ENCODE data around the gene PITPNB.

PITPNB gene

DNA sequence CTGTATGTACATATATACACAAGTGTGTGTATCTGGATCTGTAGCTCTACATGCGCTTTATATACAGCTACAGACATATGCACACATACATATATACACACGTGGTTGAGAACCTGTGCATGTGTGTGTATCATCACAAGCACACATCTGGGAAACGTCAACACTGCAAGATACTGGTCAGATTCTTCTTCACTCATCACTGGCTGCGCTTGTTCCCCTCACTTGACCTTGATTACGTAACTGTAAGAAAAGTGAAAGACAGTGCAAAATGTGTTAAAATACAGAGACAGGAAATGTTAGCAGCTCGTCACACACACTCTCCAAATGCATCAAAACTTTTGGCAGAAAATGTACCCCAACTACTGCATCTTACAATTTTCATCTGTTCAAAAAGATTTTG is 65.6 kb downstream of the PITPNB start:
- Histone ChIP-seq H3K27ac (ENCODE audit: low read length) (no peak overlapping the region), H3K9me3 (ENCODE audit: control insufficient read depth in 1 of 2, low read length in 2 of 2) (no peaks in the 10 kb centered on the region), H3K4me1 (ENCODE audit: control insufficient read depth in 1 of 2, insufficient read depth in 2 of 2, low read length in 2 of 2) (peaks cover 0 to 19% of the 10 kb centered on the region in 2 donors), H3K36me3 (ENCODE audit: control insufficient read depth in 1 of 2, insufficient read depth in 2 of 2, low read length in 2 of 2) (peaks cover 44 to 61% of the 10 kb centered on the region in 2 donors), H3K27me3 (ENCODE audit: low read depth, low read length) (no peaks in the 10 kb centered on the region), H3K4me3 (ENCODE audit: low read depth in 1 of 2, low read length in 2 of 2) (no peak overlapping the region)

DNA sequence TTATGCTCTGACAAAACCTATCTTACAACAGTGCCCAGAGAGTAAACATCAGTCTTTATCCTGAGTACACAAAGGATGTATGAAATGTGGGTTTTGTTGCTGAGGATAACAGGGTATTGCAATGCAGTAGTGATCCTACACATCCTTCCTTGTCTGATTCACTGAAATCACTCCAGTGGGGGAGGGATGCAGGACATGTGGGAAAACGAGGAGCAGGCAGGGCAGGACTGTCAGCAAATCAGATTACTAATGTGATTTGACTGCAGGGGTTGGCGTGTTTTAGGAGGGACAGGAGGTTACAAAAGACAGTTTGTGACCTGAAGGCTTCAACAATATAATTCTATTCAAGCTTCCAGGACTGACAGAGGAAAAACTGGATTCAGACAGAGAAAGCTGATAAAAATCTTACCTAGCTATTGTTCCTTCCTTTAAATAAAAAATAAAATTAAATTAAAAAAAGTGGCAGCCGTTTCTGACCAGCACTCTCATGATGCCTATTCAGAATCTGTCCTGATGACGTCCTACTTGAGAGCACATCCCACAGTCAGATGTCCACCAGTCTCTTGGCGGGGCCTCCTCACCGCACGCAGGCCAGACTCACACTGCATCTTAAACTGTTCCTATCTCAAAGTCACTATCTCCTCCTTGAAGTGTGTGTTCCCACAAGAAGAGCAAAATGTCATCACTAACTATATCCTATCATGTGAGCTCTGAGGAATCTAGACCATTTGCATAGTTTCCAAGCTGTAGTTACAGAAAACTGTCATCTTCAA is 66.9 kb downstream of the PITPNB start:
- no peaks in the 10 kb centered on the region for H3K27me3 ChIP-seq (ENCODE audit: low read depth, low read length)
- H3K36me3 ChIP-seq (ENCODE audit: control insufficient read depth in 1 of 2, insufficient read depth in 2 of 2, low read length in 2 of 2): peaks cover 35 to 57% of the 10 kb centered on the region in 2 donors
- H3K4me3 ChIP-seq (ENCODE audit: low read depth in 1 of 2, low read length in 2 of 2): no peak overlapping the region
- H3K27ac ChIP-seq (ENCODE audit: low read length): no peak overlapping the region
- H3K9me3 ChIP-seq (ENCODE audit: control insufficient read depth in 1 of 2, low read length in 2 of 2): no peaks in the 10 kb centered on the region
- peaks cover 0 to 10% of the 10 kb centered on the region in 2 donors for H3K4me1 ChIP-seq (ENCODE audit: control insufficient read depth in 1 of 2, insufficient read depth in 2 of 2, low read length in 2 of 2)

DNA sequence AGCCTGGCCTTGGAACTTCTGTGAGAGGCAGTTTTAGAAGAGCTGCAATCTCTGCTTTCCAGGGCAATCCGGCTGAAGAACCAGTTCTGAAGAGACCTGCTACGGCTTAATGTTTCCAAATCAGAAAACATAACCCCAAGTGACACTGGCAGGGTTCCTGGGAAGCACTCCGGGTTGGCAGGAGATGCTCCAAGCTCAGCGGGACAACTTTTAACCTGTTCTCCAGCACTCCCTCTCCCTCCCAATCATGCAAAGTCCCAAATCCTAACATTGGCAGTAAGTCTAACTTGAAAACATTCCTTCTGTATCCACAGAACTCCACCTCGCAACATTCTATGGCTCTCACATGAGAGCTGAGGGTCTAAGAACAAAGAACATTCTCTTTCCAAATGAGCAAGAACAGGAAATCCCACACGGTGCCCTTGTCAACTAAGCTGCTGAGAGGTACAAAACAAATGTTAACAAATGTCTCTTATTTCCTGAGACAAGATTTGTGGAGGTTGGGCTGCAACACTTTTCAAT is 69.0 kb downstream of the PITPNB start:
- Histone ChIP-seq H3K27ac (ENCODE audit: low read length) (no peak overlapping the region), H3K4me1 (ENCODE audit: control insufficient read depth in 1 of 2, insufficient read depth in 2 of 2, low read length in 2 of 2) (peaks cover 0 to 17% of the 10 kb centered on the region in 2 donors), H3K4me3 (ENCODE audit: low read depth in 1 of 2, low read length in 2 of 2) (no peak overlapping the region), H3K9me3 (ENCODE audit: control insufficient read depth in 1 of 2, low read length in 2 of 2) (no peaks in the 10 kb centered on the region), H3K27me3 (ENCODE audit: low read depth, low read length) (no peaks in the 10 kb centered on the region), H3K36me3 (ENCODE audit: control insufficient read depth in 1 of 2, insufficient read depth in 2 of 2, low read length in 2 of 2) (peaks cover 19 to 37% of the 10 kb centered on the region in 2 donors)

DNA sequence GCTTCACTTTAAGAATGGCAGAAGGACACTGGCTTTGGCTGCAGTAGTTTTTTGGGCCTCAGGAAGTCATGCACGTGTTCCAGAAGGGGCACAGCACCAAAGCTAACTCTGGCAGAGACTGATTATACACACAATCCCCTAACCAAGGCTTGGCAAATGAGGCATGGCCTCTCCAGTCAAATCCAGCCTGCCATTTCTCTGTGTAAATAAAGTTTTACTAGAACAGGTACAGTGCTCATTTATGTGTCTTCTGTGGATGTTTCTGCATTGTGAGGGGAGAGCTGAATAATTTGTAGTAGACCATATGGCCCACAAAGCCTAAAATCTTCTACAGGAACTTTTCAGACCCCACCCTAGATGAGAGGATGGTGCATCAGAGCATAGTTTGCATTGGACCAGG is 71.1 kb downstream of the PITPNB start:
- peaks cover 0 to 18% of the 10 kb centered on the region in 2 donors for H3K4me1 ChIP-seq (ENCODE audit: control insufficient read depth in 1 of 2, insufficient read depth in 2 of 2, low read length in 2 of 2)
- peaks cover 18 to 28% of the 10 kb centered on the region in 2 donors for H3K36me3 ChIP-seq (ENCODE audit: control insufficient read depth in 1 of 2, insufficient read depth in 2 of 2, low read length in 2 of 2)
- no peaks in the 10 kb centered on the region for H3K9me3 ChIP-seq (ENCODE audit: control insufficient read depth in 1 of 2, low read length in 2 of 2)
- H3K27me3 ChIP-seq (ENCODE audit: low read depth, low read length): no peaks in the 10 kb centered on the region
- H3K4me3 ChIP-seq (ENCODE audit: low read depth in 1 of 2, low read length in 2 of 2): no peak overlapping the region
- H3K27ac ChIP-seq (ENCODE audit: low read length): no peak overlapping the region

DNA sequence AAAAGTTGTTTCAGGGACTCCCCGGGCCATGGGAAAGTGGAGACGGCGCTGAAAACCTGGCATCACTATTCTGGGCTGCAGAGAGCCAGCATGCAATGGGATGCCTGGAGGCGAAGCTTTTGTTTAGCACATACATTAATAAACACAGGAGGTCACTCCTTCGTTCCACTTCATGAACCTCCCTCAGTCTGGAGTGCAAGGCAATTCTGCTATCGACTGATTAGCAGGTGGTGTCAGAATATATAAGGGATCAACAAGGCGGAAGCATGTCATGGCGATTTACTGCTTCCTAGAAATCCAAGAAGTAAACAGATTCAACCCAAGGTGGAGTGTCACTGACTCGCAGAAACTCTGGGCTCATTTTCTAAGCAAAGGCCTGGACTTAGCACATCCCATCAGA is 72.1 kb downstream of the PITPNB start:
- Histone ChIP-seq H3K27ac (ENCODE audit: low read length) (no peak overlapping the region), H3K4me3 (ENCODE audit: low read depth in 1 of 2, low read length in 2 of 2) (no peak overlapping the region), H3K4me1 (ENCODE audit: control insufficient read depth in 1 of 2, insufficient read depth in 2 of 2, low read length in 2 of 2) (peaks cover 0 to 27% of the 10 kb centered on the region in 2 donors), H3K9me3 (ENCODE audit: control insufficient read depth in 1 of 2, low read length in 2 of 2) (no peaks in the 10 kb centered on the region), H3K36me3 (ENCODE audit: control insufficient read depth in 1 of 2, insufficient read depth in 2 of 2, low read length in 2 of 2) (peaks cover 16 to 25% of the 10 kb centered on the region in 2 donors), H3K27me3 (ENCODE audit: low read depth, low read length) (no peaks in the 10 kb centered on the region)

DNA sequence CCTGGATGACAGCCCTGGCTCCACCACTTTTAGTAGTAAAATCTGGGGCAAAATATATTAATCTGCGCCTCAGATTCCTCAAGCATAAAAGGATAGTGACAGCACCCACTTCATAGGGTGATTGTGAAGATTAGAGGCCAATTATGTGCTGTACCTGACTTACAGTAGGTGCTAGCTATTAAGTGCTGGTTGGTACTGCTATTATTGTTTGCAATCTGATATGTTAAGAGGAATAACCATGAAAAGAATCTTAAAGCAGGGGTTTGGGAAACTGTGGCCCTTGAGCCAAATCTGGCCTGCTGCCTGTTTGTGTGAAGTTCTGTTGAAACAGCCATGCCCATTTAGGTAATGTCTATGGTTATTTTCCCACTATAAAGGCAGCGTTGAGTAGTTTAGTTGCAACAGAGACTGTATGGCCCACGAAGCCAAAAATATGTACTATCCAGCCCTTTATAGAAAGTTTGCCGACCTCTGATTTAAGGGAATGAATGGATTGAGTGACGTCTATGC is 72.8 kb downstream of the PITPNB start:
- H3K4me1 ChIP-seq (ENCODE audit: control insufficient read depth in 1 of 2, insufficient read depth in 2 of 2, low read length in 2 of 2): peaks cover 0 to 31% of the 10 kb centered on the region in 2 donors
- no peaks in the 10 kb centered on the region for H3K9me3 ChIP-seq (ENCODE audit: control insufficient read depth in 1 of 2, low read length in 2 of 2)
- H3K27ac ChIP-seq (ENCODE audit: low read length): no peak overlapping the region
- no peak overlapping the region for H3K4me3 ChIP-seq (ENCODE audit: low read depth in 1 of 2, low read length in 2 of 2)
- H3K27me3 ChIP-seq (ENCODE audit: low read depth, low read length): no peaks in the 10 kb centered on the region
- peaks cover 12 to 18% of the 10 kb centered on the region in 2 donors for H3K36me3 ChIP-seq (ENCODE audit: control insufficient read depth in 1 of 2, insufficient read depth in 2 of 2, low read length in 2 of 2)

DNA sequence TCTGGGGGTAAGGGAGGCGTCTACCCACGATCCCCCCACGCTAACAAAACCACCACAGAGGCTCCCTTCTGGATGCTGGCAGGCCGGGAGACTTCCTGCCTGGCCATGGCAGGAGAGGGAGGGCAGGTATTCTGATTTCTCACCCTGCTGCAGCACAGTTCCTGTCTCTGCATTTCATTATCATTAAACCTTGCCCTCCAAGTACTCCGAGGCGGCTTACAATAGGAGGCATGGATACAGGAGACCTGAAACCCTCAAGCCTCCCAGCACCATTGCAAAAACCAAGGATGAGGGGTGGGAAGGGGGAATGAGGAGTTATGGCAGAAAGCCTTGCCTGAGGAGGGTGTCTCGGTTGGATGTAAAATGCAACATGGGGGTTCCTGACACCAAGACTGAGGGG is 73.4 kb downstream of the PITPNB start:
- H3K4me1 ChIP-seq (ENCODE audit: control insufficient read depth in 1 of 2, insufficient read depth in 2 of 2, low read length in 2 of 2): peaks cover 0 to 31% of the 10 kb centered on the region in 2 donors
- no peaks in the 10 kb centered on the region for H3K27me3 ChIP-seq (ENCODE audit: low read depth, low read length)
- H3K4me3 ChIP-seq (ENCODE audit: low read depth in 1 of 2, low read length in 2 of 2): no peak overlapping the region
- no peaks in the 10 kb centered on the region for H3K9me3 ChIP-seq (ENCODE audit: control insufficient read depth in 1 of 2, low read length in 2 of 2)
- H3K27ac ChIP-seq (ENCODE audit: low read length): no peak overlapping the region
- peaks cover 12 to 16% of the 10 kb centered on the region in 2 donors for H3K36me3 ChIP-seq (ENCODE audit: control insufficient read depth in 1 of 2, insufficient read depth in 2 of 2, low read length in 2 of 2)

DNA sequence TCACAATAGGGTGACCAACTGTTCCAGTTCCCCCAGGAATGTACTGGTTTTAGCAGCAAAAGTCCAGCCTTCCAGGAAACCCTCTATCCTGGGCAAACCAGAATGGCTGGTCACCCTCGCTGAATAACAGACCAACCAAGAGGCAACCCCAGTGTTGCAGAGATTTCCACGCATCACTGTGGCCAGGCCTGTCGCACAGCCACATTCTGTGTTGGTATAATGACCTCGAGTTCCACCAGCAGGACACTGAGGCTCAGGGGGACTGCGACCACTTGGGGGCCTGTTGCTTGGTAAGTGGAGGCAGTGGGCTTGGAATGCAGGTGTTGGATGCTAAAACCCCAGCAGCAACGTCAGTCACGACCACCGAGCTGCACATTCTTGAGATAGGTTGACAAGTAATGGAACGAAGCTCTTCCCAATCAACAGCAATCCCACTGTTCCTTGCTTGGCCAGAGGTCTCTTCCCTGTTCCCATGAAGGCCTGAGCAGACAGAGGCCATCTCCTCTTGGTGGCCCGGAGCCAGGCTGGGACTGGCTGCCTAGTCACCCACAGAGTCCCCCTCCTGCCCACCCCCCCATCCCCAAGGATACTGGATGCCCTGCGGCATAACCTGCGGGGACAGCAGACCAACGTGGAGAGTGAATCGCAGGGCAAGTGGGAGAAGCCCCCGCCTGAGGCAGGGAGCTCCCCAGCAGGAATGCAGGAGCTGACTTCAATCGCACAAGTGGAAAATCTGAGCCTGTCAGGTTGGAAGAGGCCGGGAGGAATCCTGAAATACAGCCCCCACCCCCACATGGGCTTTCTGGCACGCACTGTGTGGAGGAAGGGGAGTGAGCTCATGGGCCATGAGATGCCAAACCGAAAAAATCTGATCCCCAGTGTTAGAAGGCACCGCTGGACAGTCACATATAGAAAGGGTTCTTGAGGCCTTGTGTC is 74.1 kb downstream of the PITPNB start:
- Histone ChIP-seq H3K9me3 (ENCODE audit: control insufficient read depth in 1 of 2, low read length in 2 of 2) (no peaks in the 10 kb centered on the region), H3K27me3 (ENCODE audit: low read depth, low read length) (no peaks in the 10 kb centered on the region), H3K4me1 (ENCODE audit: control insufficient read depth in 1 of 2, insufficient read depth in 2 of 2, low read length in 2 of 2) (peaks cover 0 to 26% of the 10 kb centered on the region in 2 donors), H3K4me3 (ENCODE audit: low read depth in 1 of 2, low read length in 2 of 2) (no peak overlapping the region), H3K27ac (ENCODE audit: low read length) (no peak overlapping the region), H3K36me3 (ENCODE audit: control insufficient read depth in 1 of 2, insufficient read depth in 2 of 2, low read length in 2 of 2) (peaks cover 12 to 13% of the 10 kb centered on the region in 2 donors)

DNA sequence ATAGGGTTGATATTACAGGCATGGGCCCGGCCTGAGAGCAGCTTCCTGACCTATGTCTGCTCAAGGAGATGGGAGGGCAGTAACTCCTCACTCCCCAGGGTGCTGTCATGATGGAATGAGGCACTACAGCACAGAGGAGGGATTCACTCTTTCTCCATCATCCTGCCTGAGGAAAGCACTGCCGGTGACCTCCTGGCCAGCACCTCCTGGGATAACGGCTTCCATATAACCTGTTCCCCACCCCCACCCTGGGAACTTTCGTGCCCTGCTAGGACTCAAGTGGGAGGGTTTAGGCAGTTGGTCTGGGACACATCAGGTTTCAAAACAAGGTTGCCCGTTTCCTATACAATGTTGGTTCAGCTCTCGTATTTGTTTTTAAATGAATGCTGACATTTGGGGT is 74.8 kb downstream of the PITPNB start:
- Histone ChIP-seq H3K4me1 (ENCODE audit: control insufficient read depth in 1 of 2, insufficient read depth in 2 of 2, low read length in 2 of 2) (peaks cover 0 to 21% of the 10 kb centered on the region in 2 donors), H3K4me3 (ENCODE audit: low read depth in 1 of 2, low read length in 2 of 2) (no peak overlapping the region), H3K27me3 (ENCODE audit: low read depth, low read length) (no peaks in the 10 kb centered on the region), H3K9me3 (ENCODE audit: control insufficient read depth in 1 of 2, low read length in 2 of 2) (no peaks in the 10 kb centered on the region), H3K36me3 (ENCODE audit: control insufficient read depth in 1 of 2, insufficient read depth in 2 of 2, low read length in 2 of 2) (peaks cover 12 to 13% of the 10 kb centered on the region in 2 donors), H3K27ac (ENCODE audit: low read length) (no peak overlapping the region)

DNA sequence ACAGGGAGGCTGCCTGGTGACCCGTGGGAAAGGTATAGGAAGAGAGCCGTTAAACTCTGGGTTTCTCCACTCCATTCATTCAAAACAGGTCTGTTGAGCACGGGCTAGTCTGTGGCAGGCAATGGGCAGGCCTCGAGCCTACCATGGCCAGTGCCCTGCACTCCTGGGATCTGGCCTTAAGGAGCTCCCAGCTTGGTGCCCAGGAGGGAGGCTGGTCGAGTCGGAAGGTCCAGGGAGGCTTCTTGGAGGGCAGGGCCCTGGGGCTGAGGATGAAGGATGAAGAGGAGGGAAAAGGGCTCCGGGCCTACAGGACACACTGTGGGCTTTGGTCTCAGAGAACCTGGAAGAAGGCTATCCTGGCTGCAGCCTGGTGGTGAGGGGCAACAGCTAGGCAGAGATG is 75.6 kb downstream of the PITPNB start:
- H3K36me3 ChIP-seq (ENCODE audit: control insufficient read depth in 1 of 2, insufficient read depth in 2 of 2, low read length in 2 of 2): peaks cover 8 to 13% of the 10 kb centered on the region in 2 donors
- peaks cover 0 to 21% of the 10 kb centered on the region in 2 donors for H3K4me1 ChIP-seq (ENCODE audit: control insufficient read depth in 1 of 2, insufficient read depth in 2 of 2, low read length in 2 of 2)
- no peak overlapping the region for H3K27ac ChIP-seq (ENCODE audit: low read length)
- H3K9me3 ChIP-seq (ENCODE audit: control insufficient read depth in 1 of 2, low read length in 2 of 2): no peaks in the 10 kb centered on the region
- no peaks in the 10 kb centered on the region for H3K27me3 ChIP-seq (ENCODE audit: low read depth, low read length)
- no peak overlapping the region for H3K4me3 ChIP-seq (ENCODE audit: low read depth in 1 of 2, low read length in 2 of 2)
